Colon (tissue), 2 donors: ENCODE measurements around the gene GOLGA7B.
"Not testable (repeated sequence)": the region's sequence is repeated elsewhere in the genome, so short reads cannot be mapped to it uniquely, and the experiment has no call there.

Experiments used
- FAIRE-seq: peaks from 2 replicates; lab custom pipeline; 2012; peaks lifted over from hg19 to GRCh38; lab: Jason Lieb, UNC
- donor health status: control.
- donor health status: control.

Gene GOLGA7B

DNA sequence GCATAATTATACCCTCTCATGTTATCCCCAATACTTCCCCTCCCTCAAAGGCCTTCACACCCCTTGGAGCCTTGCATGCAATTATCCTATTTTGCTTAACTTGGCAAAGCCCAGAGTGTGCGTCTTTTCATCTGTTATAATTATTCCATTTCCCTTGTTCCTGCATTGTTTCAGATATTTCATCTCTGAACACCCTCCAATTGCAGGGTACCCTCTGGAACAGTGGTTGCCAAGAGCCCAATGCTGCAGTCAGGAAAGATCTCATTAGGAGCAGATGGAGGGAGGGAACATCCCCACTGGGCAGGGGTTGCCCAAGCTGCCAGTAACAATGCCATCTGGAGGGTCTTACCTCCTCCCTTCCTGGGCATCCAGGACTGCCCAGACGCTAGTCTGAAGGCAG, 18.4 kb upstream of the GOLGA7B start:
- FAIRE-seq: no peak

DNA sequence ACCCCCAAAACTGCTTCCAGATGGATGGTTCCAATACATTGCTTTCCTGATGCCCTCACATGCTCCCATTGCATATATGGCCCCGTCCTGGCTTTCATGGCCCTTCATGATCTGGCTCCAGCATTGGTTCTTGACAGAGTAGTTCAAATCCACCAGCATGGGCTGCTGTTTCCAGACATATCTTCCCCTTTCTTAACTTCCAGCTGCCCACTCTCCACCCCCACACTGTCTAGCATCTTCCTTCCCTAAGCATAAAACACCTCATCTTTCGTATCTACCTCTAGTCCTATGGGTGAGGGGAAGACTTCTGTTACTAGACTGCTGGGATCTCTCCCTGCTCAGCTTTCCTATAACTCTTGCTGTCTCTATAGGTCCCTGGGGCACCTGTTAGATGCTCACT, 13.2 kb upstream of the GOLGA7B start:
- FAIRE-seq: no peak

- FAIRE-seq: no peak
Measured at GRCh38 chr10:97838091-97838490, 11.6 kb upstream of the GOLGA7B start.

DNA sequence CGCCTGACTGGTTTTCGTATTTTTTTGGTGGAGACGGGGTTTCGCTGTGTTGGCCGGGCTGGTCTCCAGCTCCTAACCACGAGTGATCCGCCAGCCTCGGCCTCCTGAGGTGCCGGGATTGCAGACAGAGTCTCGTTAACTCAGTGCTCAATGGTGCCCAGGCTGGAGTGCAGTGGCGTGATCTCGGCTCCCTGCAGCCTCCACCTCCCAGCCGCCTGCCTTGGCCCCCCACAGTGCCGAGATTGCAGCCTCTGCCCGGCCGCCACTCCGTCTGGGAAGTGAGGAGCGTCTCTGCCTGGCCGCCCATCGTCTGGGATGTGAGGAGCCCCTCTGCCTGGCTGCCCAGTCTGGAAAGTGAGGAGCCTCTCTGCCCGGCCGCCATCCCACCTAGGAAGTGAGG, 8.5 kb upstream of the GOLGA7B start:
- not testable (repeated sequence) for FAIRE-seq

GRCh38 chr10:97842114-97842513, 7.5 kb upstream of the GOLGA7B start:
- FAIRE-seq: not testable (repeated sequence)

GRCh38 chr10:97842656-97843280, 6.9 kb upstream of the GOLGA7B start:
- FAIRE-seq: no peak

DNA sequence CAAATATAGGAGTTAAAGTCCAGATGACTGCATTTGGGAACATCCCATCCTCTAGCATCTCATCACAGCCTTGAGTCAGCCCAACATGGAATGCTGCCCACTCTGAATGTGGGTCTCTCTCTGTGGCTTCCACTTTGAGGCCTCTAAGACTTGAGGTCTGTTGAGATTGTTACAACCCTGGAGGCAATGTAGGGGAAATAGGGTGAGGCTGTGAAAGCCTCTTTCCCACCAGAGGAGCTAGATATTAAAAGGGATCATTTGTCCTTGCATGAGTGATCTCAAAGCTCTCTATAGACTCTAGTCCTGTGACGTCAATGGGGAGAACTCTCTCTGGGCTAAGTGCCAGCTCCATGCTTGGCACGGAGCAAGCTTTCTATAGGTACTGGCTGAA, 6.4 kb upstream of the GOLGA7B start:
- no peak for FAIRE-seq

DNA sequence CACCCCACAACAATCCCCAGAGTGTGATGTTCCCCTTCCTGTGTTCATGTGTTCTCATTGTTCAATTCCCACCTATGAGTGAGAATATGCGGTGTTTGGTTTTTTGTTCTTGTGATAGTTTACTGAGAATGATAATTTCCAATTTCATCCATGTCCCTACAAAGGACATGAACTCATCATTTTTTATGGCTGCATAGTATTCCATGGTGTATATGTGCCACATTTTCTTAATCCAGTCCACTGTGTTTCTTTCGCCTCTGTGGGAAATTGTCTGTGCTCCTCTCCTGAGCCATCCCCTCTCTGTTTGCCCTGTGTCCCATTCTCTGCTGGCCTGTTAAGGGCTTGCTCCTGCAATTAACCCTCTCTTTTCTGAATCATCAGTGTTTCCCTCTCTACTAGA, 5.7 kb upstream of the GOLGA7B start:
- not testable (repeated sequence) for FAIRE-seq

DNA sequence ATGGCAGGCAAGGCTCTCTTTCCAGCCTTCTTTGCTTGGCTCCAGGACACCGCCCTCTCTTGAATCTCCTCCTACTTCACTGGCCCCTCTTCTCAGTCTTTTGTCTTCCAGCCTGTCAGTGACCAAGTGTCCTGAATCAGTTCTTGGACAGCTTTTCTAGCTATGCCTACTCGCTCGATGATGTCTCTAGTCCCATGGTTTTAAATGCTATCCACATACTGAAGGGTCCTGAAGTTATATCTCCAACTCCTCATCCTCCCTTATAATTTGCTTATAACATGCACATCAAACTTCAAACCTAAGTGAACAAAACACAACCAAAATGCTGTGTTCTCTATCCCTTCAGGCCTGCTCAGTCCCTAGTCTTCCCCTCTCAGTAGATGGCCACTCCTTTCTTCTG, 5.0 kb upstream of the GOLGA7B start:
- no peak for FAIRE-seq

DNA sequence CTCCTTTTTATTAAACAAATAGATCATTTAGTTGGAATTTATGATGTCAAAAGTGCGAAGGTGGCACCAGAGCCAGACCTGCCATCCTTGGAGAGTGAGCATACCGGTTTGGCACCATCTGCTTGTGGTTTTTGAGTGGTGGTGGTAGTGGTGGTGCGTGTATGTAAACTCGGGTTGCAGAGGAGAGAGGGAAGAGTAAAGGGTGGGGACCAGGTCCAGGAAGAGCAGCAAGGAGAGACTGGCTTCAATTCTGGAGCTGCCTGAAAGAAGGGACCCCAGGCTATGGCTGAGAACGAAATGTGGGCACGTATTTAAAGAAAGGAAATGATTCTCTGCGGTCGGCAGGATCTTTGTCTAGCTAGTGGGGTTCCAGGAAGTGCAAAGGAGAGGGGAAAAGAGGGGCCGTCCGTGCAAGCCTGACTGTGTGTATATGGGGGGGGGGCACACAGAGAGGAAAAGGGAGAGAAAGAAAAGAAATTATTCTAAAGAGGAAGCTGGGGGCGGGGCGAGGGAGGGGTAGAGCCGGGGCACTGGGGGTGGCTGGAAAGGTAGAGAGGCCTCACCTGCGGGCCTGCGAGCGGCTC, 448 bp upstream of the GOLGA7B start:
- FAIRE-seq: no peak

- FAIRE-seq: no peak
Measured at GRCh38 chr10:97850446-97850845, 803 bp downstream of the GOLGA7B start.

- no peak for FAIRE-seq
Measured at GRCh38 chr10:97851341-97852001, 1.8 kb downstream of the GOLGA7B start.

- no peak for FAIRE-seq
Measured at GRCh38 chr10:97852277-97852676, 2.6 kb downstream of the GOLGA7B start.

DNA sequence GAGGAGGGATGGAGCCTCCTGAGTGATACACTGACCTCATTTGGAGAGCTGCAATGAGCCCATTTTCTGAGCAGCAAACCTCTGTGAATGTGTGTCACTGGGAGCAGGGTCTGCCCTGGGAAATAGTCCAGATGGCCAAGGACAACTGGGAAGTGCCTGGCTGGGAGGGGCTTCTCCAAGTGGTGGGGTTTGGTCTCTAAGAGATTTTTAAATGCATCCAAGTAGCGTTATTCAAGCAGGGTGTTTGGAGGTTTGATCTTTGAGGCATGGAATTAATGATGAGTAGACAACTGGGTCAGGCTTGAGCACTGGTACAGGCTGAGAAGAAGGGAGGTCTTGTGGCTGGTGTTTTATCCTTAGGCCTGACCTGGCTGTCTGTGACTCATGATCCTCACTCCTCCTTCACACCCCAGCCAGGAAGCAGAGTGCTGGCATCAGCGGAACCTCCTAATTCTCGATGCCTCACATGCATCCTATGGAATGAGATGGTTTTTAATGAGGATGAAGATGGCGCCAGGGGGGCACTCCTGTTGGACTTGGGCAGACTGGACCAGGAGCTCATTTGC, 3.3 kb downstream of the GOLGA7B start:
- no peak for FAIRE-seq

- no peak for FAIRE-seq
Measured at GRCh38 chr10:97854743-97855142, 5.1 kb downstream of the GOLGA7B start.

GRCh38 chr10:97858001-97858439, 8.4 kb downstream of the GOLGA7B start:
- no peak for FAIRE-seq

- no peak for FAIRE-seq
Measured at GRCh38 chr10:97861097-97861750, 11.6 kb downstream of the GOLGA7B start.

DNA sequence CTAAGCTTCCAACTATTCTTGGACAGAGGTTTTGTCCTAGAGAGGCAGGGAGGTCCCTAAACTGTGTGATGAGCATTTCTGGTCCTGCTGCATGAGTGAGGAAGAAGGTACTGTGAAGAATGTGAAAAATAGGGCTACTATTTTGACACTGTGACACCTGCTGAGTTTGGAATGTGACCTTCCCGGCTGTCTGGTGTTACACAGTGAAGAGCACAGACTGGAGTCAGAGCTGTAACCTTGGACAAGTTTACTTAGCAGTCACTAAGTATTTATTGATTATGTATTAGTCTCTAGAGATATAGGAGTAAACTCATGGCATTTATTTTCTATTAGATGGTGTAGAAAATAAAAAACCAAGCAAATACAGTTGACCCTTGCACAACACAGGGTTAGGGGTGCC, 12.3 kb downstream of the GOLGA7B start:
- FAIRE-seq: no peak

DNA sequence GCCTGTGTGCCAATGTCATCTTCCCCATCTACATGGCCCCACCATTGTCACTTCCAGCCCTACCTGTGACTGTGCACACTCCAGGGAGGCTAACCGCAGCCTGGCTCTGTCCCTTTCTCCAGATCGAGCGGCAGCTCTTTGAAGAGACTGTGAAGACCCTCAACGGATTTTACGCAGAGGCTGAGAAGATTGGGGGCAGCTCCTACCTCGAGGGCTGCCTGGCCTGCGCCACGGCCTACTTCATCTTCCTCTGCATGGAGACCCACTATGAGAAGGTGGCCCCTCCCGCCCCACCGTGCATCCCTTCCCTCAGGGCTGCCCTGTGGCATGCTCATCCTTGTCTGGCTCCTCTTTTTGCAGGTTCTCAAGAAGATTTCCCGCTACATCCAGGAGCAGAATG, 14.2 kb downstream of the GOLGA7B start:
- FAIRE-seq: no peak

DNA sequence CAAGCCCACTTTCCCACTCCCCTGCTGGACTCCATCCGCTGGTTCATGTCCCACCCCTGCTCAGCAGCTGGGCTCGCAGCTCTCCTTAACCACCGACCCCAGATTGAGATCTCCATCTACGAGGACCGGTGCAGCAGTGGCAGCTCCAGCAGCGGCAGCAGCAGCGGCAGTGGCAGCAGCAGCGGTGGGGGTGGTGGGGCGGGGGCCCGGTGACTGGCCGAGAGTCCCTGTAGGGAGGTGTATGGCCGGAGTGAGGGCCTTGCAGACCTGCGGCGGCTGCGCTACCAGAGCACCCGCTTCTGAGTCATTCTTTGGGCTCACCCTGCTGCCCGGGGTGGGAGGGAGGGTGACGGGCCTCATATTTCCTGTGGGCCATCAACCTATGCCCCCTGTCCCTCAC, 15.8 kb downstream of the GOLGA7B start:
- no peak for FAIRE-seq

- FAIRE-seq: no peak
Measured at GRCh38 chr10:97866524-97867219, 17.0 kb downstream of the GOLGA7B start.

DNA sequence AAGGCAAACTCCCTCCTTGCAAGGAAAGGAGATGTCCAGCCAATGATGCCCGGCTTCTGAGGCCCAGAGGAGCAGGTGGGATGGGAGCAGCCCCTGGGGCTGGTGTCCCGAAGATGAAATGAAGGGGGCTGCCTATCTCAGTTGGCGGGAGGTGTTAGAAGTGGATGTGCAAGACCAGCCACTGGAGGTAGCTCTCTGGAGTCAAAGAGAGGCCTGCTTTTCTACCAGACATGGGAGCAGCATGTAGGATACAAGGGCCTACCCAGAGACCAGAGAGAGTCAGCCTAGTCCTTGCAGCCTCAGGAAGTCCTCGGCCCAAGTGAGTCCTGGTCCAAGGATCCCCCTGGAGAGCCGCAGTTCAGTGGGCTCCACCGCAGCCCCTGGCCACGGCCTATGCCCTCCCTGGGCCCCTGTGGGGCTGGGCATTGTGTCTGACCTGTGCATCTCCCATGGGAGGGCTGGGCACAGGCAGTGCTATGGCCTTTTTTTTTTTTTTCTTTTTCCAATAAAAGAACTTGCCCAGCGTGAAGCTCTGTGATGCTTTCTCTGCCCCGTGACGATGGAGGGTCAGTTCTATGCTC, 17.7 kb downstream of the GOLGA7B start:
- FAIRE-seq: no peak
